Measurements from ENCODE around the gene LASP1NB.

Gene LASP1NB

GRCh38 chr17:38922538-38923297 lies 2.7 kb upstream of the LASP1NB start:
- Histone ChIP-seq H3K9ac (ENCODE audit: low read depth, low read length) (no peak overlapping the region), H3K27ac (ENCODE audit: insufficient read depth, low read length) (peak overlapping the region; percentile 0; the same call in 1 of the 2 replicates), H3K36me3 (ENCODE audit: control insufficient read depth, insufficient read depth, low read length) (peaks cover 33% of the 10 kb centered on the region), H2BK5ac (ENCODE audit: low read depth, low read length, poor library complexity, severe bottlenecking) (peak overlapping the region; percentile 22), H2BK20ac (ENCODE audit: low read depth, low read length) (peak overlapping the region; percentile 66; the same call in 1 of the 2 replicates), H4K20me1 (ENCODE audit: insufficient read depth, low read length) (peaks cover 31% of the 10 kb centered on the region), H2AK9ac (replicated peaks; ENCODE audit: low read depth, low read length, poor library complexity) (peak overlapping the region; percentile 68), H2BK120ac (ENCODE audit: low read depth, low read length) (no peak overlapping the region), H3K79me1 (ENCODE audit: low read depth in 1 of 2, low read length in 2 of 2) (peaks cover 6 to 58% of the 10 kb centered on the region in 2 experiments; a peak in 2 of 4 replicates), H3K56ac (ENCODE audit: extremely low read depth, insufficient read depth, low read length) (no peak overlapping the region), H3K4ac (ENCODE audit: low read depth, low read length) (peak overlapping the region; percentile 29), H3K9me1 (ENCODE audit: insufficient read depth, low read length) (peaks cover 9% of the 10 kb centered on the region), H3K23ac (ENCODE audit: low read depth, low read length) (peak overlapping the region; percentile 53; the same call in 1 of the 2 replicates), H3K4me1 (ENCODE audit: control insufficient read depth, insufficient read depth, low read length) (peaks cover 19% of the 10 kb centered on the region), H3K27me3 (ENCODE audit: control insufficient read depth, insufficient read depth, low read length) (no peaks in the 10 kb centered on the region), H3K4me3 (ENCODE audit: insufficient read depth, low read depth, low read length) (no peak overlapping the region), H3K14ac (replicated peaks; ENCODE audit: low read depth, low read length) (0 out of 2 replicates have a peak overlapping the region, but pooled peaks have one; percentile 63), H2AFZ (replicated peaks; ENCODE audit: low read length, poor library complexity) (peak overlapping the region; percentile 78), H4K8ac (ENCODE audit: low read depth in 2 of 2, low read length in 2 of 2) (peak overlapping the region in 1 of 2 experiments; percentile 22; a peak in 1 of 4 replicates), H3K4me2 (ENCODE audit: low read depth, low read length) (no peak overlapping the region), H3K18ac (ENCODE audit: low read depth, low read length) (no peak overlapping the region), H2BK15ac (ENCODE audit: low read depth, low read length) (no peak overlapping the region), H2AK5ac (ENCODE audit: low read depth, low read length) (0 out of 2 replicates have a peak overlapping the region, but pooled peaks have one; percentile 22), H4K91ac (ENCODE audit: insufficient read depth, low read depth, low read length) (no peak overlapping the region), H3K9me3 (ENCODE audit: control insufficient read depth, insufficient read depth, low read length) (no peaks in the 10 kb centered on the region), H4K5ac (ENCODE audit: low read depth, low read length) (no peak overlapping the region)
- in situ Hi-C loops (cut with MboI; ENCODE audit: low sequenced_read_pairs), result no loop called here
- TF ChIP-seq USF2 (IDR thresholded peaks at IDR 0.05; ENCODE audit: low read depth, low read length) (no peak), FOS (IDR thresholded peaks at IDR 0.05; ENCODE audit: low read depth, low read length) (no peak), POLR2A (IDR thresholded peaks at IDR 0.05; ENCODE audit: low read depth, low read length) (no peak), RFX5 (IDR thresholded peaks at IDR 0.05; ENCODE audit: low read depth, low read length) (no peak), BHLHE40 (IDR thresholded peaks at IDR 0.05; ENCODE audit: low read depth, low read length) (no peak), NFE2L2 (IDR thresholded peaks at IDR 0.05; ENCODE audit: low read depth, low read length) (no peak), SMC3 (IDR thresholded peaks at IDR 0.05; ENCODE audit: low read depth, low read length) (no peak)
- CTCF ChIA-PET, result interaction anchor here (1.0 to 1.4 kb wide), 2 partner anchors 60 to 230 kb away, joined by 3 to 5 read pairs; no protein-coding TSS in a partner anchor
- intact Hi-C loops (cut with micrococcal nuclease), result no loop called here
- POLR2A ChIA-PET (ENCODE audit: unreplicated experiment), result no interaction called here
- ATAC-seq (ENCODE audit: low read depth), result peak; percentile 27
- dilution Hi-C loops (cut with HindIII; ENCODE audit: low sequenced_read_pairs, unreplicated experiment), result no loop called here
- no TSS peak for BruUV-seq (replicated peaks)
- 67% methylated on average over 3 of the region's 6 CpGs; no CpG with 5 or more reads in 1 of the 2 experiments for WGBS, 2 experiments (ENCODE audit: extremely low coverage in 2 of 2, insufficient read length in 1 of 2)
- DNase-seq, result peak; percentile 69

Data from IMR-90 (cell line).